HG03060 (cell line): ENCODE data around the gene CCDC124.

ENCODE experiments used
- ATAC-seq: cut with Tn5 transposase; IDR thresholded peaks from one replicate; pipeline ENCODE4 v1.9.1; 2021; ENCODE audit warnings: low read depth, moderate number of reproducible peaks; ENCODE audit not compliant: unreplicated experiment

The CCDC124 gene

GRCh38 chr19:17951990-17952976 is 19.5 kb downstream of the CCDC124 start:
- ATAC-seq: no peak

- ATAC-seq: no peak
These were observed 20.5 kb downstream of the CCDC124 start for GRCh38 chr19:17953316-17953801.

- ATAC-seq: no peak
These were observed 21.1 kb downstream of the CCDC124 start for GRCh38 chr19:17953869-17954268.

- no peak for ATAC-seq
These were observed 21.6 kb downstream of the CCDC124 start for GRCh38 chr19:17954401-17954800.

- no peak for ATAC-seq
These were observed 24.5 kb downstream of the CCDC124 start for GRCh38 chr19:17957149-17957849.

- no peak for ATAC-seq
These were observed 25.1 kb downstream of the CCDC124 start for GRCh38 chr19:17957885-17958284.

- ATAC-seq: no peak
These were observed 31.3 kb downstream of the CCDC124 start for GRCh38 chr19:17963936-17964691.

- no peak for ATAC-seq
These were observed 32.7 kb downstream of the CCDC124 start for GRCh38 chr19:17965370-17966128.

GRCh38 chr19:17966129-17966483 is 33.3 kb downstream of the CCDC124 start:
- ATAC-seq: no peak

GRCh38 chr19:17966550-17967256 is 33.9 kb downstream of the CCDC124 start, which contains the start of gene KCNN1:
TSS of gene KCNN1 (plus strand) at chr19:17967107. CDS start at chr19:17973889, 6,782 bp downstream.
- no peak for ATAC-seq

GRCh38 chr19:17967257-17968051 is 34.6 kb downstream of the CCDC124 start:
- no peak for ATAC-seq

GRCh38 chr19:17968362-17968761 is 35.5 kb downstream of the CCDC124 start:
- ATAC-seq: no peak

GRCh38 chr19:17969096-17969792 is 36.4 kb downstream of the CCDC124 start:
- no peak for ATAC-seq

GRCh38 chr19:17972230-17972629 is 39.4 kb downstream of the CCDC124 start:
- no peak for ATAC-seq

GRCh38 chr19:17973759-17974158 is 40.9 kb downstream of the CCDC124 start:
- no peak for ATAC-seq

GRCh38 chr19:17974551-17974950 is 41.7 kb downstream of the CCDC124 start:
- ATAC-seq: no peak

GRCh38 chr19:17975032-17975431 is 42.2 kb downstream of the CCDC124 start:
- no peak for ATAC-seq

- no peak for ATAC-seq
These were observed 44.2 kb downstream of the CCDC124 start for GRCh38 chr19:17977021-17977420.
